SK-N-DZ (cell line): Measurements from ENCODE around the gene GHRH. TPM values are rescaled to one million over a fixed set of nuclear protein-coding genes. Genes with fewer than 3 reads are reported as not detected.

Experiments
- DNase-seq: peaks from one replicate; pipeline ENCODE4 v3.0.0-alpha.2; 2015; ENCODE audit warnings: low spot score
- polyA plus RNA-seq, 2 experiments: library from polyadenylated mRNA; depleted of rRNA; stranded (reverse); fragments of >200 nt; gene quantifications; 2 replicates each; pipeline ENCODE4 v1.2.3, GENCODE V29; 2014

GHRH gene, protein sequence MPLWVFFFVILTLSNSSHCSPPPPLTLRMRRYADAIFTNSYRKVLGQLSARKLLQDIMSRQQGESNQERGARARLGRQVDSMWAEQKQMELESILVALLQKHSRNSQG
- 0.61 and 0.78 TPM in 2 replicates for polyA plus RNA-seq (2014; cell fraction: cytosol; rRNA removed)
- polyA plus RNA-seq (2014; cell fraction: nucleus; rRNA removed), result 1.4 TPM in 1 of 2 replicates, not detected in the other

DNA sequence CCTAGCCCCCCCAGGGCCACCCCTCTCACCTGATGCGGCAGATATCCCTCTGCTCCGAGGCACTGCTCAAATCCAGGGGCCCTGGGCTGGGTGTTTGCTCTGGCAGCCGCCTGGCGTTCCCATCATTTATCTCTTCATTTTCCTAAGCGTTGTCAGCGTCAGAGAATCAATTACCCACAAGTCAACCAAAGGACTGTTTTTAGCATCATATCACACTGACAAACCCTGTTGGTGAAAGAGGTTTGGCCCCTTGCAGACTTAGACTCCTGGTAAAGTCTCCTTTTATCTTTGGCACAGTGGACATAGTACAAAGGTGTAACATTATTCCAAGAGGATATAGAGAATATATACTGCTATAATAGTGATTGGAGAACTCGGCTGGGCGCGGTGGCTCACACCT lies at the start of gene GHRH:
GHRH (minus strand) TSS at position 101 of the 400 bp plus-strand sequence. CDS start 4,925 bp downstream, outside the sequence.
- DNase-seq, result no peak

DNA sequence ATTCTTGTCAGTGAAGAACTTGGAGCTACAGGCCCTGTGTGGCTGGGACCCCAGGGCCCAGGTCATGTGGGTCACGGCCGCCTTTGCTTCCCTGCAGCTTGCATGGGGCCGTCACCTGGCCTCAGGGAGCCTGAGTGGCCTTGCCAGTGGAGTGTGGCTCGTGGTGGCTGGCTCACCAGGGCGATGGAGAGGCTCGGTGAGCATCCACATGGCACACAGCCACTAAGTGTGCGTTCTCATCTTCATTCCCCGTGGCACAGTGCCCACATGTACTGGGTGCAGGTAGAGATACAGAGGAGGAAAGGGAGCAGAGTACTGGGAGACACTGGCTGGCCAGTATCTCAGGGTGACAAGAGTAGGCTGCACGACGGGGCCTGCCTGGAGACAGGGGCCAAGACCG lies 49.3 kb upstream of the GHRH start:
- DNase-seq, result no peak

DNA sequence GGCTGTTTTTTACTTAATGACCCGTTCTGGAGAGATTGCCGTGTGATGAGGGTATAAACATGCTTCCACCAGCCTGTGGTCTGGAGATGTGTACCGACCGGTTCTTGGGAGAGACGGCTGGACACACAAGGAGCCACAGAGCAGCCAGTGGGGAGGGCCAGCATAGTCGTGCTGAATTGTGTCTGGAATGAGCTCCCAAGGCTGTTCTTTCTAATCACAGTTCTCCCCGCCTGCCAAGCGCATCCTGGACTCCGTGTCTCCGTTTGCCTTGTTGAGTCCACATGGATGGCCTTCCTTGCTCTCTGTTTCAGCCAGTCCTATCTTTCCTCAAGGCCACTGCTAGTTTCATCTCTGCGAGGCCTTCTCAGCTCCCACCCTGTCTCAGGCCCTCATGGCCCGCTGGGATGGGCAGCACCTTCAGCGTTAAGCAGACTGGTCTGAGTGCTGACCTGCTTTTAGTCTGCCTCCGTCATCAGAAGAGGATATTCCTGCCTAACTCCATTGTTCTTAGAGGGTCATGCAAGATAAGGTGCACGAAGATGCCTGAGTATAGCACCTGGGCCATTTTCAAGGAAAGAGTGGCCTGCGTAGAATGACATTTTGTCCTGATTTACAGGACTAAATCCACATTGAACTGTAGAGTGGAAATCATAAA lies 48.4 kb upstream of the GHRH start:
- no peak for DNase-seq

DNA sequence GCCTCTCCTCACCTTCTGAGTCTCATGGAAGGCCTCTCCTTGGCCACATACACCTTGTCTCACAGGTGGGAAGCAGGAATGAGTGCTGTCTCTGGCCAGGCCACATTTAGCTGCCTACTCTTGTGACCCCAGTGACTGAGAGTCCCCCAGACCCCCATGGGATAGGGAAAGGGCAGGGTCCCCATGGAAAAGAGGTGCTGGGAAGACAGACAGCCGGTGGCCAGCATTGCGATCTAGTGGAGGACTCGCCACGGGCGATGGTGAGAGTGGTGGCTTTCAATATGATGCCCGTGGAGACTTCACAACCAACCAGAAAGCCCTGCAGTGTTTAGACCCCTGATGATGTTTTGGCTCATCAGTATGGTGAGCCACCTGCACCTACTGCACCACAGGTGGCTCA lies 47.7 kb upstream of the GHRH start:
- DNase-seq, result no peak

DNA sequence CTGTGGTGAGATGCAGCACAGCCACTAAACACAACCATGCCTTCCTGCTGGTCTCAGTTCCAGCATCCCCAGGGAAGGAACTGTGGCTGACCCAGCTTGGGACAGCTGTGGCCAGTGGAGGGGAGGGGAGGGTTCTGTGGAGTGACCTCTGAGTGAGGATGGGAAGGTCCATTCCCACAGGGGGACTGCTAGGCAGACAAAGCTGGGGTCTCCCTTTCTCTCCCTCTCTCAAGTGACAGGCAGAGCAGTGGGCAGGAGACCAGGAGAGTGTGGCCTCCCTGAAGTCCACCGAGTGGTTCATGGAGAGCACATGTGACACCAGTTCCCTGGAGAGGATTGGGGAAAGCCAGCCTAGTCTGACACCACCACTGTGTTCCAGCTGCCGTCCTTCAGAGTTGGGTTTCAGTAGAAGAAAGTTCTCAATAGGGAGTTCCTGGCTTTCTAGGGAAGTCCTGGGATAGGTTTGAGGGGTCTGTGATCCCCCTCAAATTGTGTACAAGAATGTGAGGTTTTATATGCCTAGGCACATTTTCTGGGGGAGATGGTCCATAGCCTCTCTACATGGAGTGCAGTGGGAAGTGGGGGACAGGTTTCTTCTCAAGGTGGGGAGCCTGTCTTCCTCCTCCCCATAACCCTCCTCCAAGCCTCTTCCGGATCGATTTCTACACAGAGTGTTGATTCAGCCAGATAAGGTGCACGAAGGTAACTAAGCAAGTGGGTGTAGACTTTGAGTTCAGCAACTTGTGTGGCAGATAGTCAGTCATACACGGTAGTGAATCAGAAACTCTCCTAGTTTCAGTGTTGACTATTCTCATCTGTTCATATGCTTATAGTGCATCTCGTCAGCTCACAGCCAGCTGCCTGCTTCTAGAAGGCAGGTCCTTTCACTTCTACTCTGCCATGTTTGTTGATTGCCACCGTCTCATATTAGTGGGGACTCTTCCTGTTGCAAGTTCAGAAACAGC lies 46.8 kb upstream of the GHRH start:
- no peak for DNase-seq

DNA sequence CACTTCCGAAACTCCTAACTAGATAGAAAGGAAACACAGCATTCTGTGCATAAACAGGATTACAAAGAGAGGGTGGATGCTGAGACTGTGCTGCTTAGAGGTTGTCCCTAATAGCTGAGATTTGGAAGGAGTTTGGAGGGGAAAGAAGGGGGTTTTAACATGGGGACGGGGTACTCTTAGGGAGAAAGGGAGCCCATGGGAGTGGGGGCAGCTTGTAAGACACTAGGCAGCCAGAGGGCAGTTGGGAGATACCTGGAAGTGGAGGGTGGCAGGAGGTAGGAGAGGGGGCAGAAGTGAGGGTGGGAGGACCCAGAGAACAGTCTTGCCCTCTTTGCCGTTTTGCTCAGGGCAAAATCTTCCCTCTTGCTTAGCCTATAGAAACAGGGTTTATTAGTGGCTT lies 44.2 kb upstream of the GHRH start:
- no peak for DNase-seq

DNA sequence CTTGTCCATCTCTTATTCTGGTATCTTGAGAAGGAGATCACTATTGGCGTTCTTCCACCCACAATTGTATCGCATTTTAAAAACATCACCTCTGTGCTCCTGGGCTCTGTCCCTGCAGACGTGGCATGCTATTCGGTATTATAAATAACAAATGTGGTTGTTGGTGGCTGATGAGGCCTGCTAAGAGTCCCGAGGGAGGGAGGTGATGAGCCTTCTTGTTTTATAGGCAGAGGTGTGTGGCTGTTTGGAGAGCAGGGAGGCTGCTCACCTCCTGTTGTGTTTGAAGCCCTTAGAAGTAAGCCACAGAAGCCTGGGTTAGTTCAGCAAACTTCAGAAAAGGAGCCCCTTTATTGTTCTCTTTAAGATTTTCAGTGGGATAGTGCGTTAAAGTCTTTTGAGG lies 43.5 kb upstream of the GHRH start:
- DNase-seq, result no peak

DNA sequence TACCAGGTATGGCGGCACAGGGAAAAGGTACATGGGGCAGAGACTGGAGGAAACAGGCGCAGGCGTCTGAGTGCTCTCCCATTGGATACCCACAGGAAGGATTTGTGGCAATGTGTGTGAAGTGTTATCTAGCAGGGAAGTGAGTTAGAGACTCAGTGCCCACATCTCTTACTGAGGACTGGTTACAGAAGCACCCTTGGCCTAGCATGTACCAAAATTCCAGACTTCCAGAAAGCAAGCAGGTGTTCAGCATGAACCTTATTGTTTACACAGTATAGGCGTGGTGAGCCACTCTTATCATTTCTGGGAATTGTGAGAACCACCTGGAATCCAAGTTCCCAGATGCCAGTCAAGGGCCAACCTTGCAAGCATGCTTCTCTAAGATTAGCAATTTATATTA lies 42.0 kb upstream of the GHRH start:
- no peak for DNase-seq

DNA sequence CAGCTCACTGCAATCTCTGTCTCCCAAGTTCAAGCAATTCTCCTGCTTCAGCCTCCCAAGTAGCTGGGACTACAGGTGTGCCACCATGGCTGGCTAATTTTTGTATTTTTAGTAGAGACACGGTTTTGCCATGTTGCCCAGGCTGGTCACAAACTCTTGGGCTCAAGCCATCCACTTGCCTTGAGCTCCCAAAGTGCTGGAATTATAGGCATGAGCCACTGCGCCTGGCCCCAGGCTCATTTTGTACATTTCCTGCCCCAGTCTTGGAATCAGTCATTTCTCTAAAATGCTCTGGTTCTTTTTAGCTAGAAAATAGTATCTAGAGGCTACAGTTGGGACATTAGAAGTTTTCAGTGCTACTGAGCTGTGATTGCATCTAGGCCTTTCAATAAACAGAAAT lies 41.4 kb upstream of the GHRH start:
- no peak for DNase-seq

DNA sequence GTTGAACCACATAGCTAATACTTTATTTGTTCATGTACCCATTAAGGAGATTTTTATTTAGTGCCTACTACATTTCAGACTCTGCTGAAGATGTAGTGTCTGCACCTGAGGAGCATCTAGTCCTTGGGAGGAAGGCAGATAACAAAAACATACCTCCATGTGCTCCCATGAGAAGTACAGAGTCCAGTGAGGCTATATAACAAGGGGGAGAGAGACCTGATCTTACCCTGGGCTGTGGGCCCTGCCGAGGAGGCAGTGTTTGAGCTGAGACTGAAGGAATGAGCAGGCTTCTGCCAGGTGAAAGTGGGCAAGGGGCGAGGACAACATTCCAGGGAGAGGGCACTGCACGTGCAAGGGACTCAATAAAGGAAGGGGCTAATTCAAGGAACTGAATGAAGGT lies 39.9 kb upstream of the GHRH start:
- no peak for DNase-seq

DNA sequence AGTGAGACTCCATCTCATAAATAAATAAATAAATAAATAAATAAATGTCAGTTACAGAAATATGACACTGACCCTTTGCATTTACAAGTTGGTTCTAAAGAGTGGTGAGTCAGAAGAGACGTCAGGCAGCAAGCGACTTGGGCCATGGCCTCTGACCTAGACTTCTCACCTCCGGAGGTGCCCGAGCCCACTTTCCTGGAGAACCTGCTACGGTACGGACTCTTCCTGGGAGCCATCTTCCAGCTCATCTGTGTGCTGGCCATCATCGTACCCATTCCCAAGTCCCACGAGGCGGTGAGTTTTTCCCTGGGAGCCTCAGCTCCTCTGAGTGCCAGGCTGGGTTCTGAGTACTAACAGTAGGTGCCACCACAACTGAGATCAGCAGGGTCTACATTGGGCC lies 39.5 kb upstream of the GHRH start:
- no peak for DNase-seq

DNA sequence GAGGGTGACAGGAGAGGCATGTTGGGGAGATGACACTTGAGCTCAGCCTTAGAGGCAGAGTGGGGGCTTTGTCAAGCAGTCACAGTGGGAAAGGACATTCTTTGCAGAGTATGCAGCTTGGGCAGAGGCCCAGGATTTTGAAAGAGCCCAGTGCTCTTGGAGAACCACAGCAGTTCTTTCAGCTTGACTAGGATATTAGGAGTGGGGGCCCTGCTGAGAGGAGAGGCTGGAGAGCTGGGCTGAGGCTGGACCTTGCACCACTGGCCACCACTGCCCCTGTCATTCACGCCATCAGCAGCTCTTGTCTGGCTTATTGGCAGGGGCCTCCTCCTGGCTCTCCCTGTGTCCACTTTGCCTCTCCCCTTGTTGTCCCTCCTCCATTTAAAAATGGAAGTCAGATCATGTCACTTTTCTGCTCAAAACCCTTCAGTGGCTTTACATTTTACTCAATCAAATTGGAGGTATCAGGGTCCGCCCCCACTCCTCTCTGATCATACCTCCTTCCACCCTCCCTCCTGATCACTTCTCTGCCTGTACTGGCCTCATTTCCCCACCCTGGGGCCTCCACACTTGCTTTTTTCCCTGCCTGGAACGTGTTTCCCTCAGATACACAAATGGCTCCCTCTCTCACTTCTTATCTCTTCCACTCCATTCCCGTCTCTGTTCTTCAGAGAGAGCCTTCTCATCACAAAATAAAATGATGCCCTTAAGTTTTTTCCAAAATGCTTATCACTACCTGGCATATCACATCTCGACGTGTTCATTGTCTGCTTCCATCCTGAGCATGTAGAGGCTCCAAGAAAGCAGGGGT lies 38.3 kb upstream of the GHRH start:
- DNase-seq, result no peak

DNA sequence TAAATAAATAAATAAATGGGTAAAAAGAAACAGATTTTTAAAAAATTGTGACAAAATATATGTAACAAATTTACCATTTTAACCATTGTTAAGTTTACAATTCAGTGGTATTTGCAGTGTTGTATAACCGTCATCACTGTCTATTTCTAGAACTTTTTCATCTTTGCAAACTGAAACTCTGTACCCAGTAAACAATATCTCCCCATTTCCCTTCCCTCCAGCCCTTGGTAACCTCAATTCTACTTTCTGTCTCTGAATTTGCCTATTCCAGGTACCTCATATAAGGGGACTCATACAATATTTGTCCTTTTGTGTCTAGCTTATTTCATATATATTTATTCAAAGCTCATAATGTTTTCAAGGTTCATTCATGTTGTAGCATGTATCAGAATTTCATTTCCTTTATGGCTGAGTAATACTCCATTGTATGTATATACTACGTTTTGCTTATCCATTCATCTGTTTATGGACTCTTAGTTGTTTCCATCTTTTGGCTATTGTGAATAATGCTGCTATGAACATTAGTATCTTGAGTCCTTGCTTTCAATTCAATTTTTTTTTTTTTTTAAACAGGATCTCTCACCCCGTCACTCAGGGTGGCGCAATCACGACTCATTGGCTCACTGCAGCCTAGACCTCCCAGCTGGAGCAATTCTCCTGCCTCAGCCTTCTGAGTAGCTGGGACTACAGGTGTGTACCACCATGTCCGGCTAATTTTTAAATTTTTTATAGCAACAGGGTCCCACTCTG lies 36.8 kb upstream of the GHRH start:
- DNase-seq, result no peak

DNA sequence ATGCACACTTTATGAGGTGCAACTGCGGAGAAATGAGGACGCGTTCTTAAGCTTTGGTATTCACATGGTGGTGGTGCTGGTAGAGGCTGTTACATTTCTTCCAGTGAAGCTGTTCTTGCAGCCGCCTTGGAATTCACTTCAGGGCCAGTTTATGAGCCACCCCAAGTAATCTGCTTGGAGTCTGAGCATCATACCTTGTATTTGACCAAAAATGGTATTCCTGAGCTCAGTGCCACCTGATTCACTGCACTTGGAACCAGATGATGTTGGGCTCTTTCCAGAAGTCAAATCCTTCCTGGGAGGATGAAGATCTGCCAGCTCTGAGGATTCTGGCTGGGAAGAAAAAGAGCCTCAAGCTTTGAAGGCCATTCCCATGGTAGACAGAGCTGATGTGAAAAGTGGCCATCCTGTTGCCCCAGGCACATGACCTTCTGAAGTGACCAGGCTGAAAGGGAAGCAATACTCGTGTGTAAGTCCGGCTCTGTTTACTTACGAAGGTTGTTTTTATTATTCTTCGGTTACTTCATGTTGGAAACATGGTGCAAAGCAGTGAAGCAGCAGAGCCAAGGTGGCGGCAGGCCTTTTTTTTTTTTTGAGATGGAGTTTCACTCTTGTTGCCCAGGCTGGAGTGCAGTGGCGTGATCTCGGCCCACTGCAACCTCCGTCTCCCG lies 35.6 kb upstream of the GHRH start:
- DNase-seq, result no peak

DNA sequence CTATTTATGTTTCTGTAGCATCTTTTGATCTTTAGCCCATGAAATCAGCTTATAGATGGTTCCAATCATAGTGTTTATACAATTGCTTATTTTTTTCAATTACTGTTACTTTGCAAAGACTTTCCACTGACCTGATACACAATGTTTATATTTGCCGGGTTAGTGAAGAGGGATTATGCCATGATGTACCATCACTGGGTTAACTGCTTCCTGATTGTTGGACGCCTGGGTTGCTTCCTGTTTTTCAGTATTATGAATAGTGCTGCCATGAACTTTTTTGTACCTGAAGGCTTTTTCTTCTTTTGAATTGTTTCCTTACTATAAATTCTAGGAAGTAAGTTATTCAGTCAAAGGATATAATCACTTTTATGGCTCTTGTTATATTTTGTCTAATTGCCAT lies 34.8 kb upstream of the GHRH start:
- no peak for DNase-seq

DNA sequence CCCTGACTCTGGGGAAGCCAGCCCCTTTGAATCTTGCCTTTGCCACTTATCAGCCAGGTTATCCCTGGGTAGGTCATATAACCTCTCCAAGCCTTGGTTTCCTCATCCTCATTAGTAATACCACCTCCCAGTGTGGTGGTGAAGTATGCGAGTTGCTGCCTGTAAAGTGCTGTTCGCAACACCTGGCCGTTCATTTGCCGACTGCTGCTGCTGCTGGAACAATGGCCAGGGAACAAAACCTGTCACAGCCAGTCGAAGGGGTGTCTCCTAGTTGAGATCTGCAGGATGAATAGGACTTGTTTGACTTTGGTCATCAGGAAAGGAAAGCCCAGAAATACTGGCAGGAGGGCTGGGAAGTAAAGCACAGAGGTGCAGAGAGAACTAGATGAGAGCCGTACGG lies 34.0 kb upstream of the GHRH start:
- no peak for DNase-seq

DNA sequence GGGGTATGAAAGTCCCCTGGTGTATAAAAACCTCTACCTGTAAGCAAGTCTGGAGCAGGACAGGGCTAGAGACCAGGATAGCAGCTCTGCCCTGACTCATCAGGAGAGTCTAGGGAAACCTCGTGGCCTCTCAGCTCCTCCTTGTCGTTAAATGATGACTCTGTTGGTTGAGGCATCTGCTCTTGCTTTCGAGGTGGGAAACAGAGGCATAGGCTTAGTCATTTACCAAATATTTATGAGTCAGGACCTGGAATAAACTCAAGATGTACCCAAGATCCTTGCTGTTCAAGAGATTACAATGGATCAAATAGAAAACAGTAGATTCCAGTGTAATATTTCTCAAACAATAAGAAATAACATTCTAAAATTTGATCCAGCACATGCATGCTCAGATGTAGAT lies 33.4 kb upstream of the GHRH start:
- no peak for DNase-seq

DNA sequence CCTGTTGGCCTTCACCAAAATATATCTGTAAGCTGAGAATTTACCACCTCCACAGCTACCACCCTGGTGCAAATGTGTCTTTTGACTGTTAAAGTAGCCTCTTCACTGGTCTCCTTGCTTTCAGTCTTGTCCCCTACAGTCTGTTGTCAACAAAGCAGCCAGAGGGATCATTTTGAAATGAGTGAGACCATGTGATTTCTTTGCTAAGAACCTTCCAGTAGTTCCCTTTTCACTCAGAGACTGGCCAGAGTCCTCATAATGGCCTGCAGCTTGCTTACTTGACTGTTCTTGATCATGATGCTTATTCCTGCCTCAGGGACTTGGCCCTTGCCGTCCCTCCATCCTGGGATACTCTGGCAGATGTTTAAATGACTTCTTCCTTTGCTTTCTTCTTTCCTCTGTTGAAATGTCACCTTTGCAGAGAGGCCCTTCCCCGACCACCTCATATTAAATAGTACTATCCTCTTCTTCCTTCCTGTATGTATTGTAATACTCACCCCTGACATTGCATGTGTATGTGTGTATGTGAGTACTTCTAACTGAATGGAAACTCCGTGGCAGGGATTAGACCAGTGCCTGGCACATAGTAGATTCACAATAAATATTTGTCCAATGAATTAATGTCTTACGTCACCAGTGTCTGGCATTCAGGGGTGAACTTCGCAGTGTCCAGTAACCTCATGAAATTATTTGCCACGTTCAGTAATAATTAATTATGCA lies 32.8 kb upstream of the GHRH start:
- DNase-seq, result no peak

DNA sequence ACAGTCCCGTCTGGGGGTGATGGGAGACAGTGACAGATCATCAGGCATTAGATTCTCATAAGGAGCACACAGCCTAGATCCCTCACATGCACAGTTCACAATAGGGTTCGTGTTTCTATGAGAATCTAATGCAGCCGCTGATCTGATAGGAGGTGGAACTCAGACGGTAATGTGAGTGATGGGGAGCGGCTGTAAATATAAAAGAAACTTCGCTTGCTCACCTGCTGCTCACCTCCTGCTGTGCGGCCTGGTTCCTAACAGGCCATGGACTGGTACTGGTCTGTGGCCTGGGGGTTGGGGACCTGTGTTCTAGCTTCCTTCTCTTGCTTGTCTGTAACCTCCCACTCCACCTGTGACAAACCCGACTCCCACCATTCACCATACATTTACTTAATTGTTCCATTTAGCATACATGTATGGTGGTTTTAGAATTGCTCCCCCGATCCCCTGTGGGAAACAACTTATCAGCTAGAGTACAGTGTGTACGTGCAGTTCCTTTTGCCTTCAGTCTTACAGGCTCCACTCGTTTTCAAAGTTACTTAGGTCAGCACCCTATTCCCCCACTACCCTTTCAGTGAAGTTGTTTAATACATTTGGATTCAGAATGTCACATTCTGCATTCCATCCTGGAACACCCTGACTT lies 31.8 kb upstream of the GHRH start:
- DNase-seq, result no peak
